Uterus (tissue), 4 donors: ENCODE measurements around the gene SUGCT. TPM values are rescaled to one million over a fixed set of nuclear protein-coding genes. Genes with fewer than 3 reads are reported as not detected.

ENCODE experiments used
- DNase-seq, 2 donors: peaks; one replicate each; pipeline ENCODE4 v3.0.0-alpha.2; 2019 to 2020
- H3K27ac ChIP-seq, 2 donors: fragments of 200-600 bp; sonication (generic); 1 replicate in 1 of 2; 2 replicates in 1 of 2; pipeline ENCODE4 v1.5.1; 2016 to 2018
- H3K27me3 ChIP-seq, 2 donors: fragments of 200-600 bp; sonication (generic); one replicate each; pipeline ENCODE4 v1.5.1; 2018 to 2019; ENCODE audit warnings: control low read depth in 1 of 2
- H3K36me3 ChIP-seq, 2 donors: fragments of 200-600 bp; sonication (generic); one replicate each; pipeline ENCODE4 v1.5.1; 2019; ENCODE audit warnings: control low read depth in 1 of 2
- H3K4me1 ChIP-seq, 2 donors: fragments of 200-600 bp; sonication (generic); one replicate each; pipeline ENCODE4 v1.5.1; 2018 to 2019; ENCODE audit warnings: control low read depth in 1 of 2
- H3K4me3 ChIP-seq, 2 donors: fragments of 200-600 bp; sonication (generic); 1 replicate in 1 of 2; 2 replicates in 1 of 2; pipeline ENCODE4 v1.5.1; 2018 to 2019; ENCODE audit warnings: mild to moderate bottlenecking in 1 of 2
- H3K9me3 ChIP-seq, 2 donors: fragments of 200-600 bp; sonication (generic); one replicate each; pipeline ENCODE4 v1.5.1; 2019; ENCODE audit warnings: control low read depth in 1 of 2
- CTCF ChIP-seq, 4 experiments: fragments of 200-600 bp in 2 of 4; fragments of 450-650 bp in 2 of 4; sonication (generic) in 2 of 4; IDR thresholded peaks; one replicate each; pipeline ENCODE4 v1.5.1; 2016 to 2019; ENCODE audit warnings: antibody characterized with exemption in 4 of 4, mild to moderate bottlenecking in 2 of 4, moderate library complexity in 1 of 4
- POLR2A ChIP-seq, 2 donors: fragments of 450-650 bp; IDR thresholded peaks; one replicate each; pipeline ENCODE4 v1.6.1; 2016; ENCODE audit warnings: antibody characterized with exemption in 2 of 2, mild to moderate bottlenecking in 1 of 2, moderate library complexity in 1 of 2
- intact Hi-C: fragments of 100-400 bp; cut with DNase I; formaldehyde crosslinking; loops from one replicate; pipeline ENCODE4 v1.15.1; 2023; ENCODE audit warnings: low total_unique reads
- total RNA-seq, 4 donors: library from RNA; depleted of rRNA in 3 of 4; stranded (reverse); fragments of >200 nt in 3 of 4; gene quantifications; one replicate each; pipeline versions ENCODE4 v1.1.0 to v1.2.4, GENCODE V29; 2014 to 2023
- donor health status: DM: yes; HTN: yes; CAD: no.

SUGCT gene
- total RNA-seq, 4 donors from 2014 or later: 2.0 to 9.6 (median 6.3) TPM; not detected in 1

- no peak overlapping the region for H3K27ac ChIP-seq
- no peaks in the 10 kb centered on the region for H3K27me3 ChIP-seq
- no peaks in the 10 kb centered on the region for H3K36me3 ChIP-seq
- no peaks in the 10 kb centered on the region for H3K4me1 ChIP-seq
- H3K9me3 ChIP-seq: no peaks in the 10 kb centered on the region
- intact Hi-C loops: no loop called here
- TF ChIP-seq CTCF (IDR thresholded peaks at IDR 0.05): no peak
- TF ChIP-seq POLR2A (IDR thresholded peaks at IDR 0.05): no peak
- H3K4me3 ChIP-seq: no peak overlapping the region
- DNase-seq: no peak
Measured at GRCh38 chr7:40786909-40787308, 652.1 kb downstream of the SUGCT start.

GRCh38 chr7:40793132-40793531 is 658.3 kb downstream of the SUGCT start:
- TF ChIP-seq CTCF (IDR thresholded peaks at IDR 0.05) (no peak), POLR2A (IDR thresholded peaks at IDR 0.05) (no peak)
- H3K9me3 ChIP-seq: no peaks in the 10 kb centered on the region
- DNase-seq: no peak
- H3K4me3 ChIP-seq: no peak overlapping the region
- H3K4me1 ChIP-seq: no peaks in the 10 kb centered on the region
- H3K36me3 ChIP-seq: no peaks in the 10 kb centered on the region
- H3K27ac ChIP-seq: no peak overlapping the region
- intact Hi-C loops: no loop called here
- no peaks in the 10 kb centered on the region for H3K27me3 ChIP-seq

GRCh38 chr7:40795607-40796006 is 660.8 kb downstream of the SUGCT start:
- no peaks in the 10 kb centered on the region for H3K4me1 ChIP-seq
- H3K9me3 ChIP-seq: no peaks in the 10 kb centered on the region
- H3K4me3 ChIP-seq: no peak overlapping the region
- H3K27ac ChIP-seq: no peak overlapping the region
- TF ChIP-seq POLR2A (IDR thresholded peaks at IDR 0.05) (no peak), CTCF (IDR thresholded peaks at IDR 0.05) (no peak)
- no peaks in the 10 kb centered on the region for H3K27me3 ChIP-seq
- DNase-seq: no peak
- intact Hi-C loops: no loop called here
- H3K36me3 ChIP-seq: no peaks in the 10 kb centered on the region

- no peaks in the 10 kb centered on the region for H3K9me3 ChIP-seq
- H3K36me3 ChIP-seq: no peaks in the 10 kb centered on the region
- no peak overlapping the region for H3K27ac ChIP-seq
- intact Hi-C loops: no loop called here
- no peak for DNase-seq
- H3K27me3 ChIP-seq: no peaks in the 10 kb centered on the region
- H3K4me3 ChIP-seq: no peak overlapping the region
- TF ChIP-seq POLR2A (IDR thresholded peaks at IDR 0.05): no peak
- no peak for TF ChIP-seq CTCF (IDR thresholded peaks at IDR 0.05)
- no peaks in the 10 kb centered on the region for H3K4me1 ChIP-seq
Measured at GRCh38 chr7:40796723-40797122, 661.9 kb downstream of the SUGCT start.

GRCh38 chr7:40798613-40799012 is 663.8 kb downstream of the SUGCT start:
- Histone ChIP-seq H3K9me3 (no peaks in the 10 kb centered on the region), H3K27me3 (no peaks in the 10 kb centered on the region), H3K4me1 (no peaks in the 10 kb centered on the region), H3K4me3 (no peak overlapping the region), H3K36me3 (no peaks in the 10 kb centered on the region), H3K27ac (no peak overlapping the region)
- TF ChIP-seq POLR2A (IDR thresholded peaks at IDR 0.05) (no peak), CTCF (IDR thresholded peaks at IDR 0.05) (no peak)
- intact Hi-C loops: no loop called here
- no peak for DNase-seq
